ENCODE measurements around the gene LHPP.

DNA sequence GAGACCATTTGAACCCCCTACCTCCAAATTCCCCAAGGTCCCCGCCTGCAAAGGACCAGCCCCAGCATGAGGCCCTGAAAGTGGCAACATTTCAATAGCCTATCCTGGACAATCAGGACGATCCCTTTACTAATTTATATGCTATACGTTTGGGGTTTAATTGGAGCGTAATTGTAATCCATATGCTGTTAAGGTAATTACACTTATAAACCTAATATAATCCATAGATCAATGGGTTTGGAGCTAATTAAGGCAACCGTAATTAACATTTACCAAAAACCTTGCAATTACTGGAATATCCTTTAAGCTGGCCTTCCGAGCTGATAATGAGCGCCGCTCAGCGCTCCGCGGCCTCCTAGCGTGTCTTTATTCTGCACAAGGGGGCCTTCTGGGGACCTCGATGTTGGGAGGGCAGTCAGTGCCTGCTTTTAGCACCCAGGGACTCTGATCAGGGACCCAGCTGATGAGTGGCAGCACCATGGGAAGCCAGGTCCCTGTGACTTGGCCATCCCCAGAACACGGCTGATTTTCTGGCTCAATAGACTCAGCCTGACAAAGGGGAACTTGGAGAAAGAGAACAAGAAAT lies 91.2 kb downstream of the LHPP start:
- TF ChIP-seq, protein P1, sequence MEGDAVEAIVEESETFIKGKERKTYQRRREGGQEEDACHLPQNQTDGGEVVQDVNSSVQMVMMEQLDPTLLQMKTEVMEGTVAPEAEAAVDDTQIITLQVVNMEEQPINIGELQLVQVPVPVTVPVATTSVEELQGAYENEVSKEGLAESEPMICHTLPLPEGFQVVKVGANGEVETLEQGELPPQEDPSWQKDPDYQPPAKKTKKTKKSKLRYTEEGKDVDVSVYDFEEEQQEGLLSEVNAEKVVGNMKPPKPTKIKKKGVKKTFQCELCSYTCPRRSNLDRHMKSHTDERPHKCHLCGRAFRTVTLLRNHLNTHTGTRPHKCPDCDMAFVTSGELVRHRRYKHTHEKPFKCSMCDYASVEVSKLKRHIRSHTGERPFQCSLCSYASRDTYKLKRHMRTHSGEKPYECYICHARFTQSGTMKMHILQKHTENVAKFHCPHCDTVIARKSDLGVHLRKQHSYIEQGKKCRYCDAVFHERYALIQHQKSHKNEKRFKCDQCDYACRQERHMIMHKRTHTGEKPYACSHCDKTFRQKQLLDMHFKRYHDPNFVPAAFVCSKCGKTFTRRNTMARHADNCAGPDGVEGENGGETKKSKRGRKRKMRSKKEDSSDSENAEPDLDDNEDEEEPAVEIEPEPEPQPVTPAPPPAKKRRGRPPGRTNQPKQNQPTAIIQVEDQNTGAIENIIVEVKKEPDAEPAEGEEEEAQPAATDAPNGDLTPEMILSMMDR (IDR thresholded peaks at IDR 0.05 in 8 of 11, conservative IDR thresholded peaks at IDR 0.05 in 3 of 11), result no peak
- no peak for TF ChIP-seq POLR2AphosphoS5 (IDR thresholded peaks at IDR 0.05)
- no peak for TF ChIP-seq POLR2A (IDR thresholded peaks at IDR 0.05)

All from spleen (tissue), 7 donors.